ENCODE measurements around the gene HCST.

DNA sequence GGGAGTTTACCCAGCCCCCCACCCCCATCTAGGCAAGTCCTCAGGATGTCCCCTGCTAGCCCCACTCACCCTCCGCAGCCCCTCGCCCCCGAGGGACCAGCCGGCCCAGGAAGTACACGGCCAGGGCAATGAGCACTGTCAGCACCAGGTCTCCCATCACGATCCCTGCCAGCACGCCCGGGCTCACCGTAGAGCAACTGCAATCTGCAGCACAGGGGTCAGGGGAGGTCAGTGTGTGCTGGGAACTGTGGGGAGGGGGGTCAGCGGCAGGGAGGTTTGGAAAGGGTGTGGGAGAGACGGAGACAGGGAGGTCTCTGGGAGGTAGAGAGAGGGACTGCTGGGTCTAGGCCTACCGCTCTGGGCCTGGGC, 5.0 kb downstream of the HCST start:
- TF ChIP-seq POLR2A (IDR thresholded peaks at IDR 0.05), result no peak
- no peak for TF ChIP-seq EP300 (IDR thresholded peaks at IDR 0.05)
